Measurements from ENCODE around the gene TBC1D16. TPM values are rescaled to one million over a fixed set of nuclear protein-coding genes. Genes with fewer than 3 reads are reported as not detected.
A peak's percentile ranks its signal among the peaks of the same experiment; 100 is the strongest.

The TBC1D16 gene
- total RNA-seq, 1 experiment from 2014 or later, result 55.4 TPM

DNA sequence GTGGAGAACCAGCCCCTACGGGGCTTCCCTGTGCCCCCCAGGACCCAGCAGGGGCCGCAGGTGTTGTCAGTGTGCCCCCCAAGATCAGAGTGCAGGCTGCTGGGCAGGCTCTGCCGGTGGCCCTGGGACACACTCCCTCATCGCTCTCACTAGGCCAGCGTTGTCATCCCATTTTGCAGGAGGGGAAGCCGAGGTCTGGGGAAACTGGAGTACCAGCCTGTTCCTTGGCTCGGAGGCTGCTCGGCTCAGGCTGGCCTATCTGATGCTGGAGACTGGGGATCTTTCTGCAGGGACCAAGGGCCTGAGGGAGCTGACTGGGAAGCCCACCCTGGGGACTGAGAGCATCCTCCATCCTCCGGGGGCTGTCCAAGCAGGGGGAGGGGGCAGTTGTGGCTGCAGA lies 122.2 kb downstream of the TBC1D16 start:
- TF ChIP-seq, protein P1, sequence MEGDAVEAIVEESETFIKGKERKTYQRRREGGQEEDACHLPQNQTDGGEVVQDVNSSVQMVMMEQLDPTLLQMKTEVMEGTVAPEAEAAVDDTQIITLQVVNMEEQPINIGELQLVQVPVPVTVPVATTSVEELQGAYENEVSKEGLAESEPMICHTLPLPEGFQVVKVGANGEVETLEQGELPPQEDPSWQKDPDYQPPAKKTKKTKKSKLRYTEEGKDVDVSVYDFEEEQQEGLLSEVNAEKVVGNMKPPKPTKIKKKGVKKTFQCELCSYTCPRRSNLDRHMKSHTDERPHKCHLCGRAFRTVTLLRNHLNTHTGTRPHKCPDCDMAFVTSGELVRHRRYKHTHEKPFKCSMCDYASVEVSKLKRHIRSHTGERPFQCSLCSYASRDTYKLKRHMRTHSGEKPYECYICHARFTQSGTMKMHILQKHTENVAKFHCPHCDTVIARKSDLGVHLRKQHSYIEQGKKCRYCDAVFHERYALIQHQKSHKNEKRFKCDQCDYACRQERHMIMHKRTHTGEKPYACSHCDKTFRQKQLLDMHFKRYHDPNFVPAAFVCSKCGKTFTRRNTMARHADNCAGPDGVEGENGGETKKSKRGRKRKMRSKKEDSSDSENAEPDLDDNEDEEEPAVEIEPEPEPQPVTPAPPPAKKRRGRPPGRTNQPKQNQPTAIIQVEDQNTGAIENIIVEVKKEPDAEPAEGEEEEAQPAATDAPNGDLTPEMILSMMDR (IDR thresholded peaks at IDR 0.05; ENCODE audit: insufficient read depth in 1 of 2, low read depth in 1 of 2, low read length in 1 of 2, severe bottlenecking in 1 of 2, unreplicated experiment in 1 of 2), result no peak
- H3K4me3 ChIP-seq (ENCODE audit: low read depth, low read length), result no peak overlapping the region
- peaks cover 61% of the 10 kb centered on the region for H3K4me1 ChIP-seq
- ChIA-PET CTCF (no interaction called here), POLR2A (interaction anchor here (3.8 kb wide), 1 partner anchor 72 kb away, joined by 174 read pairs; the partner anchor contains the start of gene CBX4)
- Mint-ChIP-seq H3K27me3 (ENCODE audit: insufficient read depth, unreplicated experiment) (no peaks in the 10 kb centered on the region), H3K36me3 (ENCODE audit: insufficient read depth, unreplicated experiment) (no peaks in the 10 kb centered on the region), H3K4me3 (ENCODE audit: unreplicated experiment) (no peak overlapping the region), H3K9me3 (ENCODE audit: unreplicated experiment) (no peaks in the 10 kb centered on the region), H3K27ac (ENCODE audit: unreplicated experiment) (peak overlapping the region; percentile 69), H3K4me1 (ENCODE audit: low read depth, unreplicated experiment) (peaks cover 16% of the 10 kb centered on the region)
- intact Hi-C loops (cut with micrococcal nuclease; ENCODE audit: unreplicated experiment), result no loop called here
- DNase-seq, result no peak
- no TSS peak for BruUV-seq (replicated peaks)
- no peaks in the 10 kb centered on the region for H3K36me3 ChIP-seq (ENCODE audit: control insufficient read depth, insufficient read depth, low read length)
- H3K27me3 ChIP-seq (replicated peaks; ENCODE audit: control insufficient read depth, insufficient read depth, low read length), result no peaks in the 10 kb centered on the region
- no peaks in the 10 kb centered on the region for H3K9me3 ChIP-seq

DNA sequence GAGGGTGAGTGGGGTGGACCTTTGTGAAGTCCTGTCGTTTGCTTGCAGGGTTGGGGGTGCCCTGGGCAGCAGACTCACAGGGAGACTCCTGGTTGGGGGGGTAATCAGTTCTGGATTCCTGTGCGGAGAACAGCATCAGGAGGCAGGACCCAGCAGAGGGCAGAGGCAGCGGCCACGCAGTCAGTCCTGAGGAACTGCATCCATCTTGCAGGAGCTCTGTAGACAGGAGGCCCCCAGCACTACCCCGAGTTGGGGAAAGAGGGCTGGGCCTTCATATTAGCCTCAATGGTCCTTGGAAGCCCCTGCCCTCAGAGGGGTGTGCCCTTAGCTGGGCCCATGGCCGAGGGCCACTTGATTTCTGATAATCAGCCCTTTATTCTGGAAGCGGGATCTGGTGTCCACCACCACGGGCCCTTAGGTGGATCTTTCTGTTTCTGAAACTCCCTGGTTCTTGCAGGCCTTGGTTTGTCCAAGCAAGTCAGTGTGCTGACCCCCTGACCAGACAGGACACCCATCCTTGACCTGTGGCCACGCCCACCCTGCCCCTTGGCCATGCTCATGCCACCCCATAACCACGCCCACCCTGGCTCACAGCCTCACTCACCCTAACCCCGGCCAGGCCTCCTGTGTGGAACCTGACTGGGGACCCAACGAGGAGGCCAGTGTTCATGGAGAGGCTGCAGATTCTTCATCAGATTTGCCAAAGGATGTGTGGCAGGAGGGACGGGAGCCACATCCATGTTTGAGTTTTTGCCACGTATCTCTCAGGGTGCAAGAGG lies 122.9 kb downstream of the TBC1D16 start:
- H3K27me3 ChIP-seq (replicated peaks; ENCODE audit: control insufficient read depth, insufficient read depth, low read length), result no peaks in the 10 kb centered on the region

DNA sequence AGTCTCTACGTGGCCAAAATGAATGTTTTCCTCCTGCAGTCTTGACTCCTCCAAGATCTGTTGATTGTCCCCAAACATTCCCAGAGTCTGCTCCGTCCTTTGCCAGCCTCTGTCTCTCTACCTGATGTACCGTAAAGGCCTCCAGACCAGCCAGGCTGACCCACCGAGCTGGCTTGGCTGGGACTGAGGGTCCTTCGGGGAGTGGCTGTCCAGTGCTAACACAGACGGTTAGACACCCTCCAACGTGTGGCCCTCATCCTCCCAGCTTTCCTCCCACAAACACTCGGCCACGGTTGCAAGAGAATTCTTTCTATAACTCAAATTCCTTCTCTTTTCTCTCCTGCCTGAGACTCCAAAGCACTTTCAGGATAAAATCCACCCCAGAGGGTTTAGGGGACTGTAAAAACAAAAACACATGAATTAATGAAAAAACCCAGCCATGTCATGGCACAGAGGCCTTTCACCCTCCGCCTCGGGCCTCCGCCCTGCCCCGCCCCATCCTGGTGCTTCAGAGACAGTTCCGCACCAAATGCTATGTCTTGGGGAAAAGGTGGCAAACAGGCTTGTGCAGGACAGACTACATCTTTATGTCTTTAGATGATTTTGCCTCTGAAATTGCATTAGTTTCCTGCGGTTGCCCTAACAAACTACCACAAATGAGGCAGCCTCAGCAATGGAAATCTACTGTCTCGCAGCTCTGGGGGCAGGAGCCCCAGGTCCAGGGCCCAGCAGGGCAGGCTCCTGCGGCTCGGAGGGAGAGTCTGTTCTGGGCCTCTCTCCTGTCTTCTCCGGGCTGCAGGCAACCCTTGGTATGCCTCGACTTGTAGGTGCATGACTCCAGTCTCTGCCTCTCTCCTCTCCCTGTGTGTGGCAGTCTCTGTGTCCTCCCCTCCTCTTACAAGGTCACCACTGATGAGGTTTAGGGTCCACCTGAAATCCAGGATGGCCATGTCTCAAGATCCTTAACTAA lies 124.0 kb downstream of the TBC1D16 start:
- H3K36me3 ChIP-seq (ENCODE audit: control insufficient read depth, insufficient read depth, low read length), result no peaks in the 10 kb centered on the region
- no peak for DNase-seq
- ChIA-PET POLR2A (no interaction called here), CTCF (no interaction called here)
- Mint-ChIP-seq H3K9me3 (ENCODE audit: unreplicated experiment) (no peaks in the 10 kb centered on the region), H3K27ac (ENCODE audit: unreplicated experiment) (peak overlapping the region; percentile 34), H3K27me3 (ENCODE audit: insufficient read depth, unreplicated experiment) (no peaks in the 10 kb centered on the region), H3K36me3 (ENCODE audit: insufficient read depth, unreplicated experiment) (no peaks in the 10 kb centered on the region), H3K4me1 (ENCODE audit: low read depth, unreplicated experiment) (peaks cover 15% of the 10 kb centered on the region), H3K4me3 (ENCODE audit: unreplicated experiment) (no peak overlapping the region)
- H3K27me3 ChIP-seq (replicated peaks; ENCODE audit: control insufficient read depth, insufficient read depth, low read length), result no peaks in the 10 kb centered on the region
- H3K9me3 ChIP-seq, result no peaks in the 10 kb centered on the region
- TF ChIP-seq, protein P1 (IDR thresholded peaks at IDR 0.05; ENCODE audit: insufficient read depth in 1 of 2, low read depth in 1 of 2, low read length in 1 of 2, severe bottlenecking in 1 of 2, unreplicated experiment in 1 of 2), result no peak
- peaks cover 44% of the 10 kb centered on the region for H3K4me1 ChIP-seq
- H3K4me3 ChIP-seq (ENCODE audit: low read depth, low read length), result no peak overlapping the region
- intact Hi-C loops (cut with micrococcal nuclease; ENCODE audit: unreplicated experiment), result no loop called here
- no TSS peak for BruUV-seq (replicated peaks)

More for the DNA sequence above, 122.9 kb downstream of the TBC1D16 start:
- DNase-seq, result no peak
- intact Hi-C loops (cut with micrococcal nuclease; ENCODE audit: unreplicated experiment), result no loop called here
- H3K9me3 ChIP-seq, result no peaks in the 10 kb centered on the region
- H3K36me3 Mint-ChIP-seq (ENCODE audit: insufficient read depth, unreplicated experiment), result no peaks in the 10 kb centered on the region
- H3K27me3 Mint-ChIP-seq (ENCODE audit: insufficient read depth, unreplicated experiment), result no peaks in the 10 kb centered on the region
- POLR2A ChIA-PET, result no interaction called here
- peaks cover 55% of the 10 kb centered on the region for H3K4me1 ChIP-seq
- no peaks in the 10 kb centered on the region for H3K9me3 Mint-ChIP-seq (ENCODE audit: unreplicated experiment)
- peaks cover 16% of the 10 kb centered on the region for H3K4me1 Mint-ChIP-seq (ENCODE audit: low read depth, unreplicated experiment)
- no TSS peak for BruUV-seq (replicated peaks)
- CTCF ChIA-PET, result no interaction called here
- no peaks in the 10 kb centered on the region for H3K36me3 ChIP-seq (ENCODE audit: control insufficient read depth, insufficient read depth, low read length)
- H3K4me3 Mint-ChIP-seq (ENCODE audit: unreplicated experiment), result no peak overlapping the region
- no peak overlapping the region for H3K4me3 ChIP-seq (ENCODE audit: low read depth, low read length)
- TF ChIP-seq, protein P1 (IDR thresholded peaks at IDR 0.05; ENCODE audit: insufficient read depth in 1 of 2, low read depth in 1 of 2, low read length in 1 of 2, severe bottlenecking in 1 of 2, unreplicated experiment in 1 of 2), result no peak
- peak overlapping the region; percentile 69 for H3K27ac Mint-ChIP-seq (ENCODE audit: unreplicated experiment)
